CD4-positive, alpha-beta T cell treated with Interleukin-17A for 4 hours (primary cell): ENCODE results near the gene SLC44A2.

ENCODE experiments used
- DNase-seq: peaks from one replicate; pipeline ENCODE4 v3.0.0-alpha.2; 2020; ENCODE audit warnings: mixed read lengths

The SLC44A2 gene

DNA sequence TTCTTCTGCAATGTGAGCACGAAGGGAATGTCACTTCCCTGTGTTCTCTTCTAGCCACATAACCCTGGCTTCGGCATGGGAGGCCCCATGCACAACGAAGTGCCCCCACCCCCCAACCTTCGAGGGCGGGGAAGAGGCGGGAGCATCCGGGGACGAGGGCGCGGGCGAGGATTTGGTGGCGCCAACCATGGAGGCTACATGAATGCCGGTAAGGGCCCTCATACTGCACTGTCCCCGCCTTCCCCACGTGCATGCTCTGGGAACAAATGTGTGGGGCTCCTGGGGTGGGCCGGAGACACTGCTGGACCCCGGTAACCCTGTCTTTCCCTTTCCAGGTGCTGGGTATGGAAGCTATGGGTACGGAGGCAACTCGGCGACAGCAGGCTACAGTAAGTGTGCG is 58.2 kb downstream of the SLC44A2 start:
- DNase-seq: no peak

DNA sequence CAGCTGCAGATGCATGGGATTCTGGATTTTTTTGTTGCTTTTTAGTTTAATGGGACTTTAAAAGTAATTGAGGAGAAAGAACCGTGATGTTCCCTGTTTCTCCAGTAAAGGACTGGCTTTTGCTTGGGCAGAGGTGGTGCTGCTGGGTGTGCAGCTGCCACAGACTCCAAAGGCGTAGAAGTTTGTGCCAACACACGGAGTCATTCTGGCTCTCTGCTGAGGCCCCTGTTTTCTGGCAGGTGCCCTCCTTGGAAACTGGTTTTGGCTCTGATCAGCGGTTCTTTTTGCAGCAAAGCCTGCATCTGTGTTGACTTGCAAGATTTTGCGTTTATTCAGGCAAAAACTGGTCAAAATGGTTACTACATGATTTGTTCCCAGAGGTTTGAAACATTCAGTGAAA is 59.9 kb downstream of the SLC44A2 start:
- no peak for DNase-seq

DNA sequence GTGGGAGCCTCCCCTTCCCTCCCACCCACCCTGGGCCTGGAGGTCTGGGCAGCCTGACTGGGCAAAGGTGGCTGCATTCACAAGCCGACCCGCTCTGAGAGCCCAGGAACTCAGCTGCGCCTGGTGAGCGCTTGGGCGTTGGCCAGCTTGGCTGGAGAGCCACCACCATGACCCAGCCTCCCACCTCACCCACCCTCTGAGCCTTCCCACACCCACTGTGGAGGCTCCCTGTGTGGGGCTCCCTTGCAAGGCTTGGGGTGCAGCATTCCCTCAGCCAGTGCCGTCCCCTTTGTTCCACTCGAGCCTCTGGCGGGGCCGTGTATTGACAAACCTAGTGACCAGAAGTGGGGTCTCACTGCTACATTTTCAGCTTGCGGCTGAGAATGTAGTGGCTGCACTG is 60.8 kb downstream of the SLC44A2 start:
- no peak for DNase-seq

DNA sequence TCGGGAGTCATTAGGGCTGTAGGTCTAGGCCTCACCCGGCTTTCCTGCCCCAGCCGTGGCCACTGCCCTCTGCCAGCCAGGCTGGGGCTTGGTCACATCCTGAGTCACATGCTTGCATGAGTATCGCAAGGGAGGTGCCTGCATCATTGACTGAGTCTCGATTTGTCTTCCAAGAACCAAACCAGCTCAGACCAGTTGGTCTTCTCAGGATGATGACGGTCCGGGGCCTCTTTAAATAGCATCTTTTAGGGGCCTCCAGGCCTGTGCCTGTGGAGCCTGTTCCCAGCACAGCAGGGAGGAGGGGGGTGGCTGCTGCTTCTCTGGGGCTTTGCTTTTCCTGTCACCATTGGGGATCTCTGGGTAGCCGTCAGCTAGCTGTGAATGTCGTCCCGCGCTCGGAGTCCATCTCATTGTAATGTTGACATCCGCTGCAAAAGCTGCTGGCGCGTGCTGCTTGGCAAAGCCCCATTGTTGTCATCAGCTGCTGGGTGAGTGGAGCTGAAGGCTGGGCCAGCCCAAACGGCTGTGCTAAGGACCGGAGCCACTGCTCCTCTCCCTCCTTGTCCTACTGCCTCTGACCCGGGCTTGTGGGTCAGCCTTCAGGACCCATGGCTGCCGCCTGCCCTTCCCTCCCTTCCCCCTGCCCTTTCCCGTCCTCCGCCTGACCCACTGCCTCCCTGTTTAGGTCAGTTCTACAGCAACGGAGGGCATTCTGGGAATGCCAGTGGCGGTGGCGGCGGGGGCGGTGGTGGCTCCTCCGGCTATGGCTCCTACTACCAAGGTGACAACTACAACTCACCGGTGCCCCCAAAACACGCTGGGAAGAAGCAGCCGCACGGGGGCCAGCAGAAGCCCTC is 61.5 kb downstream of the SLC44A2 start:
- DNase-seq: no peak

DNA sequence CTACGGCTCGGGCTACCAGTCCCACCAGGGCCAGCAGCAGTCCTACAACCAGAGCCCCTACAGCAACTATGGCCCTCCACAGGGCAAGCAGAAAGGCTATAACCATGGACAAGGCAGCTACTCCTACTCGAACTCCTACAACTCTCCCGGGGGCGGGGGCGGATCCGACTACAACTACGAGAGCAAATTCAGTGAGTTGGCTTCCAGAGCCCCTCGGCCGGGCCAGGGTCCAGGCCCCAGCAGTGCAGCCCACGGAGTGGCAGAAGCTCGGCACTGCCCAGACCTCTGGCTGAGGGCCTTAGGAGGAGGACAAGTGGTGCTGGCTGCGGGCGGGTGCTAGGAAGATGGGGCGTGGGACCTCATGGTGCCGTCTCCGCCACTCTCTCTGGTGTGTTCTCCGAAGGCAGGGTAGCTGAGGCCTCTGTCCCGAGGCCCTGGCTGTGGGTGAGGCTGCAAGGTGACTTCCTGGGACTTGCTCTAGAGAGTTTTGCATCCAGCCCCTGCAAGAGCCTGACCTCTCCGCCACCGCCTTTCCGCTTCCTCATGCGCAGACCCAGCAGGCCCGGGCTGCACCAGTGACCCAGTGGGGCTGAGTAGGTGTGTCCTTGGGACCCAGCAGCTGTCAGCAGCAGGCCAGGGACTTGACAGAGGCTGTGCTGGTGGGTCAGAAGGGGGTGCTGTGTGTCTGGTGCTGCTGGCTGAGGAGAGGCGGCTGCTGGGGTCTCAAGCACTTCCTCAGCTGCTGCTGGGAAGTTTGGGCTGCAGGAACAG is 62.4 kb downstream of the SLC44A2 start:
- no peak for DNase-seq

DNA sequence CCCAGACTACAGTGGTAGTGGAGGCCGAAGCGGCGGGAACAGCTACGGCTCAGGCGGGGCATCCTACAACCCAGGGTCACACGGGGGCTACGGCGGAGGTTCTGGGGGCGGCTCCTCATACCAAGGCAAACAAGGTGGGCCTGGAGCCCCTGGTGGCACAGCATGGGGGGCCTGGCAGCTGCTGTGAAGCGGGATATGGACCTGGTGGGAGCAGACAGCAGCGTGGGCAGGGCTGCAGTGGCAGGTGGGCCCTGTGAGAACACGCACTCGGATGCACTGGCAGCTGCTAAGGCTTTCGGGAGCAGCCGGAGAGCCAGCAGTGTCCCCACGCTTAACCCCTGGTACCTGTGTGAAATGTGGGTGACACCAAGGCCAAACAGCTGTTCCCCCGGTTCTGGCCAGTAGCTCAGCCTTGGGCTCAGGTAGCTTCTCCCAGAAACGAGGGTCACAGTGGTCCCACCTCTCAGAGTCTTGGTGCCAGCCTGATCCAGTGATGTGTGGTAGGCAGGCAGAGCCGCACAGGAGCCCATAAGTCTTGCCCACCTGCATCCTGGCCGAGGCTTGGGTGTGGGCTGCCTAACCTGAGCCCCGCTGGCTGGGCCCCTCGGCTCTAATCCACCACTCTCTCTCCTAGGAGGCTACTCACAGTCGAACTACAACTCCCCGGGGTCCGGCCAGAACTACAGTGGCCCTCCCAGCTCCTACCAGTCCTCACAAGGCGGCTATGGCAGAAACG is 63.4 kb downstream of the SLC44A2 start:
- DNase-seq: no peak

DNA sequence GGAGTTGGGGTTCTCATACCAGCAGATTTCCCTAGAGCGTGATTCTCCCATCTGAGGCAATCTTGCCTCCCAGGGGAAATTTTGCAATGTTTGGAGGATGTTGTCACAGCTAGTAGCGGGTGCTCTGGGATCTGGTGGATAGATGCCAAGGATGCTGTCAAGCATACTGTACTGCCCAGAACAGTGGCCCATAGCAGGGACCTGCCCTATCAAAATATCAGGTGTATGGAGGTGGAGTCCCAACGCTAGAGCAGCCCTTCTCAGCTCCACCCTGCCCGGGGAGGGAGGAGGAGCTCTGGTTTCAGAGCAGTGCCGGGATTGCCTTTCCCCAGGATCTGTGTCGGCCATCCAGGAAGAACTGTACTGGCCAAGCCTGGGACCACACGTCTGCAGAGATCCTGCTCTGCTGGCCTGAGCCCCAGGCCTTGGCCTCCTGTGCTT is 65.0 kb downstream of the SLC44A2 start:
- no peak for DNase-seq

DNA sequence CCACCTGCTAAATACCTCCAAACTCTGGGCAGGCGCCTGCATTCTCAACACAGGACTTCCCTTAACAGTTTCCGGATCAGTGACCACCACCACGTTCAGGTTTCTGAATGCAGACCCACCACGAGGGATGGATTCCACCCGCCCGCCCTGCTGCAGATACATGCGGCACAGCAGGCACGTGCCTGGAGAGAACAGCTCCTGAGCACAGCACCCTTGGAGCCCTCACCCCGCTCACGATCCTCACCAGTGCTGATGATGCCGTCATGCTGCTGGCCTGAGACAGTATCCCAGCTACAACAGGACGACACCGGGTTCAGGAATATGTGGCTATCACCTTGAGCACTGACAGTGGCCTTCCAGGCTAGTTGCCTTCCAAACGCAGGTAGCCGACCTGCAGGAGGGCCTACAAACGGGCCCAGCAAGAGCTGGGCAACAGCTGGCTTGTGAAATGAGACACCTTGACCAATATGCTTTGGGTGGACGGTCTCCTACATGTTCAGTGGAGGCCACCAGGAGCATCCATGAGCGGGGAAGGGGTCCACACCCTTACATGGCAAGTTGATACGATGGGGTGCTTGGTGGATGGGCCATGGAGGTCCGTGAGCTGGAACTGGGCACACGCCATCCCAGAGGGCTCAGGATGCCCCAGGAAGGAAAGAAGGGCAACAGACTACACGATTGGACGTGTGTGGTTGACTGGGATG is 66.0 kb downstream of the SLC44A2 start:
- DNase-seq: no peak

DNA sequence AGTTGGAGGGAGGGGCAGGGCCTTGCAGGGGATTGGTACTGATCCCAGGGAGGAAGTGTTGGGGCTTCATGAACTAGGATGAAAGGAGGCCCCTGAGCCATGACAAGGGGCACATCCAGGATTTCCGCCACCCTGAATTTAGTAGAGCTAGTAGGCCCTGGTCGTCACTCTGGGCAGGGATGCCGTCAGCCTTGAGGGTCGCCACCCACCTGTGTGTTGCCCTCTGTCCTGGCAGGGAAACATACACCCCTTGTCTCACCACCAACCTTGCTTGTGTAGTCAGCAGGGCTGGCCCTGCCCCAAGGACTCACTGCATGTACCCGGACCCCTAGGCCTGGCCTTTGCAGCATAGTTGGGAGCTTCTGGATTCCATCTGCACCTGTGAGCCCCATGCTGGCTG is 66.5 kb downstream of the SLC44A2 start:
- DNase-seq: no peak

DNA sequence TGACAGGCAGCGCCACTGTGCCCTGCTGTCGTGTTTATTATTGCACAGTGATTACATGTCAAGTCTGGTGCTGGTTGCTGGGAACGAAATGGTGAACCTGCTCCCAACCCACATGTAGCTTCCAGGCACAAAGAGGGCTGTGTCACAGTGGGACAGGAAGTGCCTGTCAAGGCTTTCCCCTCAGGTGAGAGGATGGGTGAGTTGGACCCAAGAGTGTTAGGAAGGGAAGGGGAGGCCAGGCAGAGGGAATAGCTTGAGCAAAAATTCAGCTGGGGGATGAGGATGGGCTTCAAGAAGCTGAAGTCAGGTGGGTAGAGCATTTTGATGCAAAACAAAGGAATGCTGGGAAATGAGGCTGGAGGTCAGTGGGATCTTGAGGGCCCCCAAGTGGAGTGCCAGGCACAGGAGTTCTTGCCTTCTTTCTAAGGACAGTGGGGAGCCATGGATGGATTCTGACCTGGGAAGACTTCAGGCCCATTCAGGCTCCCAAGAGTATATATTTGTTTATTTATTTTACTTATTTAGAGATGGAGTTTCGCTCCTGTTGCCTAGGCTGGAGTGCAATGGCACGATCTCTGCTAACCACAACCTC is 67.4 kb downstream of the SLC44A2 start:
- DNase-seq: no peak
